Measurements from ENCODE around the gene SLC25A25.
"Not testable (repeated sequence)": the region's sequence is repeated elsewhere in the genome, so short reads cannot be mapped to it uniquely, and the experiment has no call there.

SLC25A25 gene

DNA sequence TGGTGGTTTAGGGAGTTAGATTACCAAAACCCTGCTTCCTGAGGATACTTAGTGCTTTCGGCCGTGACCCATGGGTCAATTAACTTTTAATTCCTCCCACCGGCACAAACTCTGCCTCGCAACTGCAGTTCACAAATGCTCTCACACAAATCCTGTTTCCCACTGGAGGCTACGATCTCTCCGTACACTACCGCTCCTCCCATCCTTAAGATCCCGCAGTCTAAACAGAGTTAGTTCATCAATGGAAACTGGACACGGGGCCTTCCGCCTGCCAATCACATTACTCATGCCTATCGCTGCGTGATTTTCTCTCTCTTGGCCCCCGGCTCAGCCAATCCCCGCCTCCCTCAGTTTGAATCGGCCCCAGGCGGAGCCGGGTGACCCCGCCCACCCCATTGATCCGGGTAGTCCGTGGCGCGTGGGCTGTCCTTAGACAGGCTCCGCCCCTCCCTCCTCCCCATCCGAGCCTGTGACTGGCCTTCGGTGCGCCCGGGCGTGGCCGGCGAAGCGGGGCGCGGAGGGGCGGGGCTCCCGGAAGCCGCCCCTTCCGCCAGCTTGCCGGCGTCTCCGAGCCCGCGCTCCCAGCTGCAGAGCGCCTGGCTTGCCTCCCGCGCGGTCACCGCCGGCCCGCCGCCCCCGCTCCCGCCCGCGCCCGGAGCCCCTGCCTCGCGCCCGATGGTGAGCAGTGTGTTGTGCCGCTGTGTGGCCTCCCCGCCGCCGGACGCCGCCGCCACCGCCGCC is at the start of gene SLC25A25:
TSS of gene SLC25A25 (plus strand) at position 588 of the 741 bp plus-strand sequence. CDS start at position 676, 88 bp downstream.
- Mint-ChIP-seq H3K4me1 (ENCODE audit: low read depth) (peaks cover 50% of the 10 kb centered on the region), H3K27me3 (no peaks in the 10 kb centered on the region), H3K36me3 (ENCODE audit: low read depth) (peaks cover 11% of the 10 kb centered on the region), H3K27ac (no peak within 1 kb of the TSS), H3K9me3 (no peaks in the 10 kb centered on the region), H3K4me3 (no peak within 1 kb of the TSS)
- intact Hi-C loops (cut with micrococcal nuclease), result no loop called here

DNA sequence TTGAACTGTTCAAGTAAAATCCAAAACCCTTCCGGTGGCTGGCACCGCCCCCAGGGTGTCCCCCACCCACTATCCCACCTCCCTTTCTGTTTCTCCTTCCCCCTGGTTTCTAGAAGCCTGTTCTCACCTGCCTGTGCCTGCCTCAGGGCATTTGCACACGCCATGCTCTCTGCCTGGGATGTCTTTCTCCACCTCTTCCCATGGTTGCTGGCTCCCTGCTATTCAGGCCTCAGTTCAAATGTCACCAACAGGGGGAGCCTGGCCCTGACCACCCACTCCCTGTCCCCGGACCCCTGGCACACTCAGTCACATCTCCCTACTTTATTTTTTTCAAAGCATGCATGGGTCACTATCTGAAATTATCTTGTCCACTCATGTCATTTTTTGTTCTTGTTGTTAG is 47.3 kb upstream of the SLC25A25 start:
- peaks cover 12% of the 10 kb centered on the region for H3K27me3 Mint-ChIP-seq
- intact Hi-C loops (cut with micrococcal nuclease), result no loop called here
- H3K4me3 Mint-ChIP-seq, result no peak overlapping the region
- H3K27ac Mint-ChIP-seq, result no peak overlapping the region
- H3K9me3 Mint-ChIP-seq, result no peaks in the 10 kb centered on the region
- peaks cover 35% of the 10 kb centered on the region for H3K4me1 Mint-ChIP-seq (ENCODE audit: low read depth)
- H3K36me3 Mint-ChIP-seq (ENCODE audit: low read depth), result no peaks in the 10 kb centered on the region

DNA sequence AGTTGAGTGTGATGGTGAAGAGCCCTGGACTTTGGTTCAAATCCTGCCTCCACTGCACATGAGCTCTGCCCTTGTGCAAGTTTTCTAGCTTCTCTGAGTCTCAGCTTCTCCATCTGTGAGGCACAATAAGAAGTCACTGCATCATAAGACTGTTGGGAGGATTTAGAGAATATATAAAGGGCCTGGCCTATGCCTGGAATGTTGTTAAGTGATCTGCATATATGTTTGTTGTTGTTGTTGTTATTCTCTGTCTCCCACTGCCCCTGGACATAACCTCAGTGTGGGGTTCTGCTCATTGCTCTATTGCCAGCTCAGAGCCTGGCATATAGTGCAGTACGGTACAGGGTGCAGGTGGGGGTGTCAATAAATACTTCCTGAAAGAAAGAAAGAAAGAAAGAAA is 46.9 kb upstream of the SLC25A25 start:
- Mint-ChIP-seq H3K36me3 (ENCODE audit: low read depth) (no peaks in the 10 kb centered on the region), H3K27me3 (peaks cover 16% of the 10 kb centered on the region), H3K4me1 (ENCODE audit: low read depth) (peaks cover 36% of the 10 kb centered on the region), H3K27ac (peak overlapping the region; percentile 24), H3K4me3 (no peak overlapping the region), H3K9me3 (no peaks in the 10 kb centered on the region)
- intact Hi-C loops (cut with micrococcal nuclease), result no loop called here

DNA sequence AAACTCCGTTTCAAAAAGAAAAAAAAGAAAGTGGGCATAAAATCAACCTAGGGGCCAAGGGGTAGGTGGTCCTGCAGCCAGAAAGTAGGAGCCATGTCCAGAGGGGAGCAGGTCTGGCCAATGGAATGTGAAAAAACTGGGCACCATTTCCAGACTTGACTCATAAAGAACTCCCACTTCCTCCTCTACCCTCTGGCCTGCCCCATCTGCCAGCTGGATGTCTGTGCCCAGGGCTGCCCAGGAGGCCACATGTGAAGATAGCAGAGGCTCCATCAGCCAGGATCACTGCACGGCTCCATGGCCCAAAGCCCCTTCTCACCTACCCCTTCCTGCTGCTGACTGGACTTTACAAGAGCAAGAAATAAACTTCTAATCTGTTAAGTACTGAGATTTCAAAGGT is 45.1 kb upstream of the SLC25A25 start:
- intact Hi-C loops (cut with micrococcal nuclease), result loop anchor here (2.0 kb wide), 1 partner anchor 16 kb away; no protein-coding TSS in a partner anchor
- Mint-ChIP-seq H3K27ac (peak overlapping the region; percentile 30), H3K4me1 (ENCODE audit: low read depth) (peaks cover 49% of the 10 kb centered on the region), H3K9me3 (no peaks in the 10 kb centered on the region), H3K27me3 (peaks cover 13% of the 10 kb centered on the region), H3K4me3 (no peak overlapping the region), H3K36me3 (ENCODE audit: low read depth) (no peaks in the 10 kb centered on the region)

DNA sequence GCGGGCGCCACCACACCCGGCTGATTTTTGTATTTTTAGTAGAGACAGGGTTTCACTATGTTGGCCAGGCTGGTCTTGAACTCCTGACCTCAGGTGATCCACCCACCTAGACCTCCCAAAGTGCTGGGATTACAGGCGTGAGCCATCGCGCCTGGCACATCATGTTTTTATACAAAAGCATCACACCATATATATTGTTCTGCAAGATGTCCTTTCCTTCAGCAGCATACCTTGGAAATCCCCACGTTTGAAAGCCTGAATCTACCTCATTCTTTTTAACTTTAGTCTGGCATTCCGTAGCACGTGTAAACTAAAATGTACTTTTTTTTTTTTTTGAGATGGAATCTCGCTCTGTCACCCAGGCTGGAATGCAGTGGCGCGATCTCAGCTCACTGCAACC is 44.4 kb upstream of the SLC25A25 start:
- H3K4me3 Mint-ChIP-seq, result not testable (repeated sequence)

DNA sequence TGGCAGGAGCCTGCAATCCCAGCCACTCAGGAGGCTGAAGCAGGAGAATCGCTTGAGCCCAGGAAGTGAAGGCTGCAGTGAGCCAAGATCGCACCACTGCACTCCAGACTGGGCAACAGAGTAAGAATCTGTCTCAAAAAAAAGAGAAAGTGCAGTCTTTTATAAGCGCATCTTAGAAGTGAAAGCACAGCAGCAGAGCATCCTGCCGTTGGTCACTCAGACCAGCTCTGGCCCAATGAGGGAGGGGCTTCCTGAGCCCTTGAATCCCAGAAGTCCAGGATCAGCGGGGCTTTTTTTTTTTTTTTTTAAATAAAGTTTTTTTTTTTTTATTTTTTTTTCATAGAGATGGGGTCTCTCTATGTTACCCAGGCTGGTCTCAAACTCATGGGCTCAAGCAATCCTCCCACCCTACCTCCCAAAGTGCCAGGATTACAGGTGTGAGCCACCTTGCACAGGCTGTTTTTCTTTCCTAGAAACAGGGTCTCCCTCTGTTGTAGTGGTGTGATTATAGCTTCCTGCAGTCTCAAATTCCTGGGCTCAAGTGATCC is 43.2 kb upstream of the SLC25A25 start:
- Mint-ChIP-seq H3K4me3 (no peak overlapping the region), H3K27ac (no peak overlapping the region), H3K4me1 (ENCODE audit: low read depth) (peaks cover 56% of the 10 kb centered on the region), H3K36me3 (ENCODE audit: low read depth) (no peaks in the 10 kb centered on the region), H3K27me3 (peaks cover 22% of the 10 kb centered on the region), H3K9me3 (no peaks in the 10 kb centered on the region)
- intact Hi-C loops (cut with micrococcal nuclease), result no loop called here

More for the DNA sequence above, 44.4 kb upstream of the SLC25A25 start:
- H3K27ac Mint-ChIP-seq; H3K36me3 Mint-ChIP-seq (ENCODE audit: low read depth); H3K9me3 Mint-ChIP-seq: not testable (repeated sequence)
- intact Hi-C loops (cut with micrococcal nuclease), result loop anchor here (2.0 kb wide), 1 partner anchor 17 kb away; no protein-coding TSS in a partner anchor
- Mint-ChIP-seq H3K27me3 (peaks cover 17% of the 10 kb centered on the region), H3K4me1 (ENCODE audit: low read depth) (peaks cover 51% of the 10 kb centered on the region)

DNA sequence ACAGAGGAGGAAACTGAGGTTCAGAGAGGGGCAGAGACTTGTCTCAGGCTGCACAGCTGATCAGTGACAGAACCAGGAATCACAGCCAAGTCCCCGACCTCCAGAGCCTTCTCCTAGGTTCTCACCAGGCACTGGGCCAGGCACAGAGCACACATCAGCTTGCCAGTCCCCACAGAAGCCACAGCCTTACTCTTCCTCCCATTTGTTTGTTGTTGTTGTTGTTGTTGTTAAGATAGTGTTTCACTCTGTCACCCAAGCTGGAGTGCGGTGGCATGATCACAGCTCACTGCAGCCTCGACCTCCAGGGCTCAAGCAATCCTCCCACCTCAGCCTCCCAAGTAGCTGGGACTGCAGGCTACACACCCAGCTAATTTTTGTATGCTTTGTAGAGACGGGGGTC is 42.3 kb upstream of the SLC25A25 start:
- peak overlapping the region; percentile 41 for H3K27ac Mint-ChIP-seq
- peaks cover 53% of the 10 kb centered on the region for H3K4me1 Mint-ChIP-seq (ENCODE audit: low read depth)
- H3K36me3 Mint-ChIP-seq (ENCODE audit: low read depth), result no peaks in the 10 kb centered on the region
- intact Hi-C loops (cut with micrococcal nuclease), result no loop called here
- H3K27me3 Mint-ChIP-seq, result peaks cover 22% of the 10 kb centered on the region
- H3K9me3 Mint-ChIP-seq, result no peaks in the 10 kb centered on the region
- no peak overlapping the region for H3K4me3 Mint-ChIP-seq

DNA sequence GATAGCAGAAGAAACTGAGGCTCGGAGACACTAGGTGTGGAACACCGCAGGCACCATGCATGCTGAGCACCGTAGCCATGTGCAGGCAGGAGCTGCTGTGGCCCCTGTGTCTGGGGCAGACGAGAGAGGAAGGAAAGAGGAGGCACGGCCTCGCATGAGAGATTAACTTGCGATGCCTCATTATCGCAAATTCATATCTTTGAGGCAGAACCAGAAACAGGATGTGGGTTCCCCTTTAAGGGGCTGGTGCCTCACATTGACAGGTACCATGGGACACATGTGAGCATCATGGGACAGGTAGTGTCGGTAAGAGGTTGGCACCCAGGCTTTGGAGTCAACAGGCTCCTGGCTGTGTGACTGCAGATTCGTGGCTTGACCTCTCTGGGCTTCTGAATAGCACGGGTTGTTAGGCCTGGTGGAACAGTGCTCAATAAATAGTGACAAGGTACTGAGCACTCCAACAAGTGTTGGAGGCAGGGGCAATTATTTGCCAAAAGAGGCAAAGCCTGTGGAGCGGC is 41.7 kb upstream of the SLC25A25 start:
- no peaks in the 10 kb centered on the region for H3K36me3 Mint-ChIP-seq (ENCODE audit: low read depth)
- intact Hi-C loops (cut with micrococcal nuclease), result no loop called here
- H3K4me3 Mint-ChIP-seq, result no peak overlapping the region
- peaks cover 47% of the 10 kb centered on the region for H3K4me1 Mint-ChIP-seq (ENCODE audit: low read depth)
- no peaks in the 10 kb centered on the region for H3K9me3 Mint-ChIP-seq
- H3K27ac Mint-ChIP-seq, result peak overlapping the region; percentile 41
- peaks cover 20% of the 10 kb centered on the region for H3K27me3 Mint-ChIP-seq

DNA sequence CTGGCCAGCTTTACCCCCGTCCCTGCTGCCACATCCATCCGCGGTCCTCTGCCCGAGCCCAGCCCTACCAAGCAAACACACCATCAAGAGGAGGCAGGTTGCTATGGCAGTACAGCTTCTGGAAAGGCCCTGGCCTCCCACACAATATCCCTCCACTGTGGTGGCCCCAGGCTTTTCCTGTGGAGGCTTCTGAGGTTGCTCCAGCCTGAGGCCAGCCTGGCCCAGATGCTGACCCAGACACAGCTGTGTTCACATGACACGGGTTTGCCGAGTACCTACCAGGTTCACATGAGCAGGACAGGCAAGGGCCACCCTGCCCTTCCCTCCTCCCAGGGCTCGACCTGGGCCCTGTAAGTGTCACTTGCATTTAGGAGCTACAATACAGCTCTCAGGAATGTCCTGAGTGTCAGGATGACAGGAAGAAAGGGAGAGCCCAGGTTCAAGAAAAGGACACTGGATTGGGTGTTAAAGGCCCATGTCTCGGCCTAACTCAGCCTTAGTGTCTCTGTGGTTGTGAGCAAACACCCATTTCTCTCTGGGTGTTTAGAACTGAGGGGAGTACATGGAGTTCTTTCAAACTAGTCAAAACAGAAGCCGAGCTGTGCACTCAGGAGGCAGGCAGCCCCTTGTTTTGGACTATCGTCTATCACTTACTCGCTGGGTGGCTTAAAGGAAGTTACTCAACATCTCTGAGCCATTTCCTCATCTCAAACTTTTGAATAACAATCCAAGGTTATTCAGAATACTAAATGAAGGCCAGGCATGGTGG is 41.1 kb upstream of the SLC25A25 start:
- Mint-ChIP-seq H3K27ac (no peak overlapping the region), H3K9me3 (no peaks in the 10 kb centered on the region), H3K36me3 (ENCODE audit: low read depth) (no peaks in the 10 kb centered on the region), H3K27me3 (peaks cover 20% of the 10 kb centered on the region), H3K4me3 (no peak overlapping the region), H3K4me1 (ENCODE audit: low read depth) (peaks cover 43% of the 10 kb centered on the region)
- intact Hi-C loops (cut with micrococcal nuclease), result no loop called here

DNA sequence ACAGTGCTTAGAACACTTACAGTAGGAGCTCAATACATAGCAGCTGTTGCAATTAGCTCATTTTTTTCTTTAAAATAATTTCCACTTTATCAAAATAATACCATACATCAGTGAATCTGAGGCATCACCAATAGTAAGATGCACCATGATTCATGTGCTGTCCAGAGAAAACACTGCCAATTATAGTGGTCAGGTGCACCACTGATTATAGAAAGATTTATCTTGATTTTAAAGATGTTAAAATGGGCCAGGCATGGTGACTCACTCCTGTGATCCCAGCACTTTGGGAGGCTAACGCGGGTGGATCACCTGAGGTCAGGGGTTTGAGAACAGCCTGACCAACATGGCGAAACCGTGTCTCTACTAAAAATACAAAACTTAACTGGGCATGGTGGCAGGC is 40.3 kb upstream of the SLC25A25 start:
- Mint-ChIP-seq H3K36me3 (ENCODE audit: low read depth) (no peaks in the 10 kb centered on the region), H3K27ac (no peak overlapping the region), H3K4me1 (ENCODE audit: low read depth) (peaks cover 36% of the 10 kb centered on the region), H3K9me3 (no peaks in the 10 kb centered on the region), H3K27me3 (peaks cover 20% of the 10 kb centered on the region), H3K4me3 (no peak overlapping the region)
- intact Hi-C loops (cut with micrococcal nuclease), result no loop called here

DNA sequence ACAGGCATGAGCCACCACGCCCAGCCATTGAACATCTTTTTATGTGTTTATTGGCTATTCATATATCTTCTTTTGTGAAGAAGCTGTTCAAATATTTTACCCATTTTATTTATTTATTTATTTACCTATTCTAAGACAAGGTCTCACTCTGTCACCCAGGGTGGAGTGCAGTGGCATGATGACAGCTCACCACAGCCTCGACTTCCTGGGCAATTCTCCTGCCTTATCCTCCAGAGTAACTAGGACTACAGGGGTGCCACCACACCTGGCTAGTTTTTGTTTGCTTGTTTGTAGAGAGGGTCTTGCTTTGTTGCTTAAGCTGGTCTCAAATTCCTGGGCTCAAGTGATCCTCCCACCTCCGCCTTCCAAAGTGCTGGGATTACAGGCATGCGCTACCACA is 34.4 kb upstream of the SLC25A25 start:
- H3K4me1 Mint-ChIP-seq (ENCODE audit: low read depth), result peaks cover 12% of the 10 kb centered on the region

DNA sequence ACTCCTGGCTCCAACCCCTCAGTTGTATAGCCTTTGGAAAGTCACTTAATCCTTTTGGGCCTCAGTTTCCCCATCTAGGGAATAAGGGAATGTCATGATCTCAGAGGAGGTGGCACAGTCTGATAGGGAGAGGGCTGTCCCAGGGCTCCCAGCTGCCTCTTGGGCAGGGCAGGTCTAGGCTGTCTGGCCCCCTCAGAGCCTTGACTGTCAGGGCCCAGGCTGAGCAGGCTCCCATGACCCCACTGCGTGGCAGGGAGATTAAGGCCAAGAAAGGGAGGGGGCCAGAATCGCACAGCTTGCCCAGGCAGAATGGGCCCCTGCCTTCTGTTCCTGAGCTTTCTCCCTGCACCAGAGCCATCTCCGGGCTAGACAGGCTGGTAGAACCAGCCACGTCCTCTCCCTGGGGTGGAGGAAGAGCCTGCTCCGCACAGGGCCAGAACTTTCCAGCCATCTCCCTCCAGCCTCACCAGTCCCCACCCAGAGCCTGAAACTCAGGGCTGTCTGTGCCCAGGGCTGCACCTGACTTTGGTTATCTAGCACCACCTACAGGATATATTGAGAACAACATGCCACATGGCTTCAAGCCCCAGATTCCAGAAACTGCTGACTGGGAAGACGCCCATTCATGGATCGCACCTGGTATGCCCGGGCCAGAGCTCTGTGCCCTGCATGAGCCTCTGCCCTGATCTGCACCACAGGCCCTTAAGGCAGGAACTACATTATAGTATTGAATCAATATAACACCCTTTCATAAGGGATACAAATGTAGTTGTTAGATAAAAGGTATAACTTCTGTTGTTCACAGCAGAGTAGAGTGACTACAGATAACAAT is 33.0 kb upstream of the SLC25A25 start:
- Mint-ChIP-seq H3K27me3 (peaks cover 1% of the 10 kb centered on the region), H3K9me3 (no peaks in the 10 kb centered on the region), H3K4me3 (no peak overlapping the region), H3K4me1 (ENCODE audit: low read depth) (peaks cover 7% of the 10 kb centered on the region), H3K36me3 (ENCODE audit: low read depth) (no peaks in the 10 kb centered on the region), H3K27ac (no peak overlapping the region)
- intact Hi-C loops (cut with micrococcal nuclease), result loop anchor here (1.0 to 5.0 kb wide), 2 partner anchors 47 to 92 kb away; no protein-coding TSS in a partner anchor

More for the DNA sequence above, 34.4 kb upstream of the SLC25A25 start:
- peaks cover 6% of the 10 kb centered on the region for H3K27me3 Mint-ChIP-seq
- no peaks in the 10 kb centered on the region for H3K9me3 Mint-ChIP-seq
- H3K36me3 Mint-ChIP-seq (ENCODE audit: low read depth), result no peaks in the 10 kb centered on the region
- H3K4me3 Mint-ChIP-seq, result no peak overlapping the region
- intact Hi-C loops (cut with micrococcal nuclease), result no loop called here
- H3K27ac Mint-ChIP-seq, result no peak overlapping the region

DNA sequence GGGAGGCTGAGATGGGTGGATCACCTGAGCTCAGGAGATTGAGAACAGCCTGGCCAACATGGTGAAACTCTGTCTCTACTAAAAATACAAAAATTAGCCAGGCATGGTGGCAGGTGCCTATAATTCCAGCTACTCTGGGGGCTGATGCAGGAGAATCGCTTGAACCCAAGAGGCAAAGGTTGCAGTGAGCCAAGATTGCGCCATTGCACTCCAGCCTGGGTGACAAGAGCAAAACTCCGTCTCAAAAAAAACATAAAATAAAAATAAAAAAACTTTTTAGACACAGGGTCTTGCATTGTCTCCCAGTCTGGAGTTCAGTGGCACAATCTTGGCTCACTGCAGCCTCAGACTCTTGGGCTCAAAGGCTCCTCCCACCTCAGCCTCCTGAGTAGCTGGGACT is 31.5 kb upstream of the SLC25A25 start:
- not testable (repeated sequence) for H3K9me3 Mint-ChIP-seq; H3K27ac Mint-ChIP-seq; H3K4me1 Mint-ChIP-seq (ENCODE audit: low read depth); H3K4me3 Mint-ChIP-seq; H3K27me3 Mint-ChIP-seq; H3K36me3 Mint-ChIP-seq (ENCODE audit: low read depth)
- intact Hi-C loops (cut with micrococcal nuclease), result loop anchor here (5.0 kb wide), 1 partner anchor 46 kb away; no protein-coding TSS in a partner anchor
